ENCODE data around the gene CCDC174. TPM values are rescaled to one million over a fixed set of nuclear protein-coding genes. Genes with fewer than 3 reads are reported as not detected.

The CCDC174 gene
- total and polyA plus RNA-seq, 2 donors (not counting 1 experiment from before 2014, with no cell fraction given) = 9.9 to 47.1 TPM

DNA sequence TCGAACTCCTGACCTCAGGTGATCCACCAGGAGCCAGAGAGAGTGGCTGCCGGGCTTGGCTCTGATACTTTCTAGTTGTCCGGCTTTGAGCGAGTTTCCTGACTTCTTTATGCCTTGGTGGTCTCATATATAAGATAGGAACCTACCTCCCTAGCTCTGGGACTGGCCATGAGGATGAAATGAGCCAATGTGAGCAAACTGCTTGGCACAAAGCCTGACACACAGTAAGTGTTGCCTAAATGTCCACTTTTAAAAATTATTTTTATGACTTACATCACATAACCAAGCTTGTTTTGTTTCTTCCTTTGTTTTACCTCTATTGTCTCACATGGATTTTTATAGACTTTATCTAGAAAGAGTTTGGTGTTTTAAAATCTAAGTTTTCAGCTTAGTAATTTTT lies 42.1 kb upstream of the CCDC174 start:
- no peaks in the 10 kb centered on the region for H3K79me2 ChIP-seq (ENCODE audit: control insufficient read depth, insufficient read depth, low read length)
- ATAC-seq (ENCODE audit: low read depth) = no peak
- H3K9ac ChIP-seq (ENCODE audit: low read length) = no peak overlapping the region
- WGBS (ENCODE audit: insufficient coverage) = 63% methylated on average over 1 of the region's 4 CpGs
- Mint-ChIP-seq H3K4me1 (no peaks in the 10 kb centered on the region), H3K27ac (no peak overlapping the region), H3K9me3 (ENCODE audit: insufficient read depth) (no peaks in the 10 kb centered on the region), H3K27me3 (peaks cover 53% of the 10 kb centered on the region), H3K4me3 (no peak overlapping the region)
- no peaks in the 10 kb centered on the region for H3K36me3 ChIP-seq (replicated peaks in 1 of 2; ENCODE audit: control extremely low read depth in 1 of 2, control insufficient read depth in 1 of 2, extremely low read depth in 1 of 2, insufficient read depth in 2 of 2, low read length in 1 of 2)
- TF ChIP-seq, protein P1, sequence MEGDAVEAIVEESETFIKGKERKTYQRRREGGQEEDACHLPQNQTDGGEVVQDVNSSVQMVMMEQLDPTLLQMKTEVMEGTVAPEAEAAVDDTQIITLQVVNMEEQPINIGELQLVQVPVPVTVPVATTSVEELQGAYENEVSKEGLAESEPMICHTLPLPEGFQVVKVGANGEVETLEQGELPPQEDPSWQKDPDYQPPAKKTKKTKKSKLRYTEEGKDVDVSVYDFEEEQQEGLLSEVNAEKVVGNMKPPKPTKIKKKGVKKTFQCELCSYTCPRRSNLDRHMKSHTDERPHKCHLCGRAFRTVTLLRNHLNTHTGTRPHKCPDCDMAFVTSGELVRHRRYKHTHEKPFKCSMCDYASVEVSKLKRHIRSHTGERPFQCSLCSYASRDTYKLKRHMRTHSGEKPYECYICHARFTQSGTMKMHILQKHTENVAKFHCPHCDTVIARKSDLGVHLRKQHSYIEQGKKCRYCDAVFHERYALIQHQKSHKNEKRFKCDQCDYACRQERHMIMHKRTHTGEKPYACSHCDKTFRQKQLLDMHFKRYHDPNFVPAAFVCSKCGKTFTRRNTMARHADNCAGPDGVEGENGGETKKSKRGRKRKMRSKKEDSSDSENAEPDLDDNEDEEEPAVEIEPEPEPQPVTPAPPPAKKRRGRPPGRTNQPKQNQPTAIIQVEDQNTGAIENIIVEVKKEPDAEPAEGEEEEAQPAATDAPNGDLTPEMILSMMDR (IDR thresholded peaks at IDR 0.05) = no peak
- no peak for TF ChIP-seq EZH2 (IDR thresholded peaks at IDR 0.05; ENCODE audit: borderline replicate concordance, insufficient read depth, low read depth, low read length, poor library complexity, severe bottlenecking)
- H3K4me3 ChIP-seq (ENCODE audit: control extremely low read depth in 1 of 5, extremely low read depth in 1 of 5, insufficient read depth in 1 of 5, low read depth in 2 of 5, low read length in 4 of 5) = no peak overlapping the region
- H3K4me1 ChIP-seq (ENCODE audit: control insufficient read depth in 2 of 2, insufficient read depth in 2 of 2, low read length in 2 of 2) = no peaks in the 10 kb centered on the region
- no peaks in the 10 kb centered on the region for H3K9me3 ChIP-seq (ENCODE audit: control extremely low read depth in 1 of 3, control insufficient read depth in 2 of 3, insufficient read depth in 1 of 3, low read length in 2 of 3)
- H2AFZ ChIP-seq (ENCODE audit: insufficient read depth, low read depth, low read length, poor library complexity, severe bottlenecking) = no peak overlapping the region
- ChIA-PET CTCF (interaction anchor here (0.6 kb wide), 1 partner anchor 10 kb away, joined by 3 read pairs; no protein-coding TSS in a partner anchor), POLR2A (no interaction called here)
- DNase-seq = no peak
- no peak overlapping the region for H3K4me2 ChIP-seq (replicated peaks; ENCODE audit: low read depth, low read length, poor library complexity, severe bottlenecking)
- peaks cover 0 to 18% (median 11%) of the 10 kb centered on the region in 4 experiments for H3K27me3 ChIP-seq (replicated peaks in 1 of 4; ENCODE audit: control extremely low read depth in 1 of 4, control insufficient read depth in 3 of 4, insufficient read depth in 4 of 4, low read length in 3 of 4)
- intact Hi-C loops (cut with micrococcal nuclease) = no loop called here
- H3K27ac ChIP-seq (ENCODE audit: low read length in 2 of 2) = no peak overlapping the region
- no peaks in the 10 kb centered on the region for H4K20me1 ChIP-seq (ENCODE audit: control insufficient read depth, insufficient read depth, low read length, poor library complexity, severe bottlenecking)

DNA sequence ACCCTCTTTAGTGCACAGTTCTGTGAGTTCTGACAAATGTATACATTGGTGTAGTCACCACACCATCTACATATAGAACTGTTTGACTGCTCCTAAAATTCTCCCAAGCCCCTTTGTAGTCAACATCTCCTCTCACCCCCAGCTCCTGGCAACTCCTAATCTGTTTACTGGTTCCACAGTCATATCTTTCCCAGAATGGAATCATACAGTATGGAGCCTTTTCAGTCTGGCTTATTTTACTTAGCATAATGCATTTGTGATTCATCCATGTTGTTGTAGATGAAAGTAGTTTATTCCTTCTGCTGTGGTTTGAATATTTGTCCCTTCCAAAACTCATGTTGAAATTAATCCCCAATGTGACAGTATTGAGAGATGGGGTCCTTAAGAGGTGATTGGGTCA lies 41.6 kb upstream of the CCDC174 start:
- intact Hi-C loops (cut with micrococcal nuclease) = no loop called here
- DNase-seq (no peak), ATAC-seq (ENCODE audit: low read depth) (no peak)
- Histone ChIP-seq H3K36me3 (replicated peaks in 1 of 2; ENCODE audit: control extremely low read depth in 1 of 2, control insufficient read depth in 1 of 2, extremely low read depth in 1 of 2, insufficient read depth in 2 of 2, low read length in 1 of 2) (no peaks in the 10 kb centered on the region), H3K9me3 (ENCODE audit: control extremely low read depth in 1 of 3, control insufficient read depth in 2 of 3, insufficient read depth in 1 of 3, low read length in 2 of 3) (no peaks in the 10 kb centered on the region), H3K9ac (ENCODE audit: low read length) (no peak overlapping the region), H3K79me2 (ENCODE audit: control insufficient read depth, insufficient read depth, low read length) (no peaks in the 10 kb centered on the region), H3K27me3 (replicated peaks in 1 of 4; ENCODE audit: control extremely low read depth in 1 of 4, control insufficient read depth in 3 of 4, insufficient read depth in 4 of 4, low read length in 3 of 4) (peaks cover 0 to 14% (median 9%) of the 10 kb centered on the region in 4 experiments), H3K4me2 (replicated peaks; ENCODE audit: low read depth, low read length, poor library complexity, severe bottlenecking) (no peak overlapping the region), H3K4me3 (ENCODE audit: control extremely low read depth in 1 of 5, extremely low read depth in 1 of 5, insufficient read depth in 1 of 5, low read depth in 2 of 5, low read length in 4 of 5) (no peak overlapping the region), H4K20me1 (ENCODE audit: control insufficient read depth, insufficient read depth, low read length, poor library complexity, severe bottlenecking) (no peaks in the 10 kb centered on the region), H2AFZ (ENCODE audit: insufficient read depth, low read depth, low read length, poor library complexity, severe bottlenecking) (no peak overlapping the region), H3K4me1 (ENCODE audit: control insufficient read depth in 2 of 2, insufficient read depth in 2 of 2, low read length in 2 of 2) (no peaks in the 10 kb centered on the region), H3K27ac (ENCODE audit: low read length in 2 of 2) (no peak overlapping the region)
- H3K27ac Mint-ChIP-seq = no peak overlapping the region
- H3K4me1 Mint-ChIP-seq = no peaks in the 10 kb centered on the region
- ChIA-PET CTCF (interaction anchor here (0.6 kb wide), 1 partner anchor 10 kb away, joined by 3 read pairs; no protein-coding TSS in a partner anchor), POLR2A (no interaction called here)
- H3K27me3 Mint-ChIP-seq = peaks cover 49% of the 10 kb centered on the region
- no peaks in the 10 kb centered on the region for H3K9me3 Mint-ChIP-seq (ENCODE audit: insufficient read depth)
- TF ChIP-seq, protein P1 (IDR thresholded peaks at IDR 0.05) = no peak
- TF ChIP-seq EZH2 (IDR thresholded peaks at IDR 0.05; ENCODE audit: borderline replicate concordance, insufficient read depth, low read depth, low read length, poor library complexity, severe bottlenecking) = no peak
- H3K4me3 Mint-ChIP-seq = no peak overlapping the region

All from B cell (primary cell).